ENCODE measurements around the gene F2RL2.

DNA sequence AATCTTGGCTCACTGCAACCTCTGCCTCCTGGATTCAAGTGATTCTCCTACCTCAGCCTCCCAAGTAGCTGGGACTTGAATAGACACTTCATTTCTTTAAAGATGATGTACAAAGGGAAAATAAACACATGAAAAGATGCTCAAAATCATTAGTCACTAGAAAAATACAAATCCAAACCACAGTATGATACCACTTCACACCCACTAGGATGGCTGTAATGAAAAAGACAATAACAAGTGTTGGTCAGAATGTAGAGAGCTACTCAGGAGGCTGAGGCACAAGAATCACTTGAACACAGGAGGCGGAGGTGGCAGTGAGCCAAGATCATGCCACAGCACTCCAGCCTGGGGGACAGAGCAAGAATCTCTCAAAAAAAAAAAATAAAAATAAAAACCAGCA lies 13.0 kb downstream of the F2RL2 start:
- TF ChIP-seq POLR2AphosphoS5 (IDR thresholded peaks at IDR 0.05) (no peak), POLR2A (IDR thresholded peaks at IDR 0.05) (no peak), EP300 (IDR thresholded peaks at IDR 0.05) (no peak), CTCF (IDR thresholded peaks at IDR 0.05) (no peak)
